IgD-negative memory B cell (primary cell): ENCODE data around the gene SCAMP5. TPM values are rescaled to one million over a fixed set of nuclear protein-coding genes. Genes with fewer than 3 reads are reported as not detected.

Experiments
- H3K27ac Mint-ChIP-seq, 3 donors: one replicate each; pipeline ENCODE4 v1.8.0; 2020 to 2022; ENCODE audit warnings: mild to moderate bottlenecking in 3 of 3, mixed read lengths in 3 of 3, moderate library complexity in 1 of 3
- H3K27me3 Mint-ChIP-seq: one replicate; pipeline ENCODE4 v1.8.0; 2021; ENCODE audit warnings: mixed read lengths
- H3K36me3 Mint-ChIP-seq: one replicate; pipeline ENCODE4 v1.8.0; 2020; ENCODE audit warnings: mild to moderate bottlenecking, mixed read lengths
- H3K4me1 Mint-ChIP-seq, 3 donors: one replicate each; pipeline ENCODE4 v1.8.0; 2020 to 2022; ENCODE audit warnings: mixed read lengths in 3 of 3, mild to moderate bottlenecking in 1 of 3
- H3K4me3 Mint-ChIP-seq, 4 donors: one replicate each; pipeline ENCODE4 v1.8.0; 2020 to 2022; ENCODE audit warnings: mild to moderate bottlenecking in 4 of 4, mixed read lengths in 4 of 4, moderate library complexity in 3 of 4
- H3K9me3 Mint-ChIP-seq, 3 donors: one replicate each; pipeline ENCODE4 v1.8.0; 2020 to 2021; ENCODE audit warnings: mixed read lengths in 3 of 3, mild to moderate bottlenecking in 1 of 3
- polyA plus RNA-seq: library from polyadenylated mRNA; unstranded; fragments of 300-500 nt; fragmentation: Illumina TruSeq; gene quantifications from one replicate; pipeline ENCODE4 v1.2.3, GENCODE V29; 2021

Gene SCAMP5
- polyA plus RNA-seq, 1 donor from 2014 or later = 0.24 TPM

DNA sequence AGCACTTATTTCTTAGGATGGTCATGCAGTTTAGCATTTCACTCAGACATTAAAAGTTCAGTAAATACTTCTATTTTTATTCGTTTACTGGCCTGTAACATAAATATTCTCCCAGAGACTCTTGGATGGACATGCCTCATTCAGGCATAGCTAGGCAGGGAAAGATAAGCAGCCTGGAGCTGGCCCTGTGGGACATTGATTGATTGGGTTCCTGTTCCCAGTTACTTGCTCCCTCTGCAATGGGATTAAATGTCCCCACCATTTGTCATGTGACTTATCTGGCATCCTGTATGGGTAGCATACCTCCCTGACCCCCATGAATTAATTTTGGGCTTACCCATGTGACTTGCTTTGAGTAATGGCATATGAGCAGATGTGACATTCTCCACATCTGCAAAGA, 2.7 kb upstream of the SCAMP5 start:
- Mint-ChIP-seq H3K27ac (no peak overlapping the region), H3K4me1 (peaks cover 5 to 15% (median 8%) of the 10 kb centered on the region in 3 donors), H3K36me3 (no peaks in the 10 kb centered on the region), H3K27me3 (peaks cover 27% of the 10 kb centered on the region), H3K4me3 (no peak overlapping the region), H3K9me3 (peaks cover 0 to 4% (median 0%) of the 10 kb centered on the region in 3 donors)

DNA sequence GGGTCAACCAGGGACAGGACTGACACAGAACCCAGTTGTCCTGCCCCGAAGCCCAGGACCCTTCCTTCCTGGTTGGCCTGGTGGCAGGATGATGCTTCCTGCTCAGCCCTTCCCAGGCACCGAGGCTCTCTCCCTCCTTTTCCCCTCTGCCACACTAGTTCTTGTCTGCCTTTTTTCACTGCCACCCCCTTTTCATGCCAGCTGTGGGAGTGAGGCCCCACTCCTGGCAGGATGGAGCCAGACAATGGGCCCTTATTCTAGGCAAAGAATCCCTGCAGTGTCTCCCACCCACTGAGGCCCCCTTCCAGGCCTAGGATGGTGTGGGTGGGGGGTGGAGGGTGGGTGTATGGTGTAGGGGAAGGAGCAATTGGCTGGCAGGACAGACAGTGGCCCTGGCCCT, 1.1 kb upstream of the SCAMP5 start:
- H3K27ac Mint-ChIP-seq = no peak overlapping the region
- H3K4me1 Mint-ChIP-seq = peaks cover 5 to 16% (median 8%) of the 10 kb centered on the region in 3 donors
- peaks cover 0 to 7% (median 0%) of the 10 kb centered on the region in 3 donors for H3K9me3 Mint-ChIP-seq
- H3K27me3 Mint-ChIP-seq = peaks cover 39% of the 10 kb centered on the region
- H3K4me3 Mint-ChIP-seq = no peak overlapping the region
- no peaks in the 10 kb centered on the region for H3K36me3 Mint-ChIP-seq

DNA sequence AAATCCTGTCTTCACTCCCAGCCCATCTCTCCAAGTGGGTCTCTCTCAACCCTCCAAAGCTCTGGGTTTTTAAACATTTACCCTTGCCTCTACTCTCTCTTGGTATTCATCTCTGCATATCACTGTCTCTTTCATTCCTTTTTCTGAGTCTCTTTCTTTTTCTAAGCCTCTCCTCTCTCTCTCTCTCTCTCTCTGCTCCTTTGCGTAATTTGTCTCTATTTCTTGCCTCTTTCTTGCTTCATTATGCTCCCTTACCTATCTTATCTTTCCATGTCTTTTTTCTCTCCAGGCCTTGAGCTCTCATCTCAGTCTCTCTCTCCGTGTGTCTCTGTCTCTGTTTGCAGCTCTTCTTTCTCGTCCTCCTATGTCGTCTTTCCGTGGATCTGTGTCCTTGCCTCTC, 678 bp upstream of the SCAMP5 start:
- Mint-ChIP-seq H3K27ac (peak overlapping the region; percentile 3 to 29 (median 10)), H3K36me3 (no peaks in the 10 kb centered on the region), H3K4me3 (peak overlapping the region in 3 of 4 donors; percentile 7 to 86 (median 53)), H3K27me3 (peaks cover 39% of the 10 kb centered on the region), H3K9me3 (peaks cover 0 to 7% (median 0%) of the 10 kb centered on the region in 3 donors), H3K4me1 (peaks cover 5 to 16% (median 8%) of the 10 kb centered on the region in 3 donors)

DNA sequence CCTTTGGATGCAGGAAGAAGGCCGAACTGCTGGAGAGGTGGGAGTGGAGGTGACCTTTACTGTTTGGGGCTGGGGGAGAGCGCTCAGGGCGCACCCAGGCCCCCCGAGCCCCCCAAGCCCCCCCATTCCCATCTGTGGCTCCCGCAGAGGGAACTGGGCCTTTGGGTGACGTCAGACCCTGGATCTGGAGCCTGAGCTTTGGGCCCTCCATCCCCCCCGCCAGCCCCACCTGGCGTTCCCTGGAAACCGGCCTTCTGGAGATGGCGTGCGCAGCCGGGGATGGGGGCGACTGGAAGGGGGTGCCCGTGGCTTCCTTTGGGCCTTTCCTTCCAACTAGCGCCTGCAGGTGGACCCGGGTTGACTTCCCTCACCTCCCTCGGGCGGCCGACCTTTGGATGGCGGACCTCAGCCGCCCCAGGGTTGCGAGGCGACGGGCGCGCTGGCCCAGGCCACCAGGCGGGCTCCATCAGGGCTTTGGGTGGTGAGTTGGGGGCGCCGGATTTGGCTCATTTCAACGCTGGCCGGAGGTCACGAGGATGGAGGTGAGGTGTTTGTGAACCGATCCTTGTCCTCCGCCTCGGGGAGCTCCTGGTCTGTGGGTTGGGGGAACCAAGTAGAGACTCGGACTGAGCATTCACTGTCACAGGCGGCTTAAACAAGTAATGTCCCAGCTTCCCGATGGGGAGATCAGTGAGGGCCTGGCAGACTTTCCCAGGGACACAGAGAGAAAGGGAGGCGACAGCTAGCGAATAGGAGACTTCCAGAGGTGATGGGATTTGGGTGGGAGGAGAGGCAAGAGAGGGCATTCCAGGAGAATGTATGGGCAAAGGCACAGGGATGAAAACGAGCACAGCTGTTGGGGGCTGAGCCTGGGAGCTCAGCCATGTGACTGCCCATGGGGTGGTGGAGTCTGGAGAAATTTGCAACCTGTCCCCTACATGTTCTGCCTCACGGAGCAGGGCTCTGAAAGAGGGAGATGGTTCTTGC, 709 bp downstream of the SCAMP5 start:
- H3K27me3 Mint-ChIP-seq = peaks cover 44% of the 10 kb centered on the region
- H3K27ac Mint-ChIP-seq = no peak overlapping the region
- H3K4me1 Mint-ChIP-seq = peaks cover 6 to 11% (median 6%) of the 10 kb centered on the region in 3 donors
- no peaks in the 10 kb centered on the region for H3K36me3 Mint-ChIP-seq
- peak overlapping the region; percentile 34 to 88 (median 52) for H3K4me3 Mint-ChIP-seq
- peaks cover 0 to 8% (median 0%) of the 10 kb centered on the region in 3 donors for H3K9me3 Mint-ChIP-seq

DNA sequence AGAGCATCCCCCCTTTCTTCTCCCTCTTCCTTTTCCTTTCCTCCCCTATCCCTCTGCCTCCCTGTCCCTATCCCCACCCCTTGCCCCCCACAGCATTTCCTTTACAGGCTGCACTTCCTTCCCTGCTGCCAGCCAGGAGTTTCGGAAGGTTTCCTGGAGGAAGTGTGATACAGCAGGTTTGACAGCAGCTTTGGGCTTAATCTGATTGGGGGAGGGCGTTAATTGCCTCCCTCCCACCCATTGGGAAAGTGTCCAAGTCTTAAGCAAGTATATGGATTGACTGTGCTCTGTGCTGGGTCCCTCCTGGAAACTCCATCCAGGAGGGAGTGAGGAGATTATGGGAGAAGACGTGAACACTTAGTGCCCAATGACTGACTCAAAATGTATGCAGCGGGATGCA, 1.8 kb downstream of the SCAMP5 start:
- H3K4me1 Mint-ChIP-seq = peaks cover 6 to 11% (median 6%) of the 10 kb centered on the region in 3 donors
- H3K9me3 Mint-ChIP-seq = peaks cover 0 to 8% (median 0%) of the 10 kb centered on the region in 3 donors
- H3K27me3 Mint-ChIP-seq = peaks cover 44% of the 10 kb centered on the region
- H3K4me3 Mint-ChIP-seq = no peak overlapping the region
- H3K27ac Mint-ChIP-seq = peak overlapping the region in 1 of 3 donors; percentile 6
- no peaks in the 10 kb centered on the region for H3K36me3 Mint-ChIP-seq

DNA sequence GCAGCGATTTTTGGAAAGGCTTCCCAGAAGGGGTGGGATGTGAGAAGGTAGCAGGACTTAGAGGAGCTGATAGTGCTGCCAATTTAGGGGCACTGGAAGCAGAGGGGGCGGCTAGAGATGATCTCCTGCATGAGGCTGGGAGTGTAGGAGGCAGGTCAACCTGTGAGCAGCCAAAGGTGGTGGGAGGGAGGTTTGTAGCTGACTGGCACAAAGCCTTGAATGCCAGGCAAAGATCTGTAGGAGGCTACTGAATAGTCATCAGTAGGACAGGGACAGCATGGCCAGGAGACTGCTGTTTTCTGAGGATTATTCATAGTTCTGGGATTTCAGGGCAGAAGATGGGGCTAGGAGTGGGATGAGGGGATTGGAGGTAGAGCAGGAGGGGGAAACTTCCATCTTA, 2.2 kb downstream of the SCAMP5 start:
- Mint-ChIP-seq H3K4me1 (peaks cover 6 to 14% (median 6%) of the 10 kb centered on the region in 3 donors), H3K27me3 (peaks cover 44% of the 10 kb centered on the region), H3K36me3 (no peaks in the 10 kb centered on the region), H3K4me3 (peak overlapping the region in 2 of 4 donors; percentile 1 to 17), H3K9me3 (peaks cover 0 to 8% (median 0%) of the 10 kb centered on the region in 3 donors), H3K27ac (peak overlapping the region in 1 of 3 donors; percentile 6)

DNA sequence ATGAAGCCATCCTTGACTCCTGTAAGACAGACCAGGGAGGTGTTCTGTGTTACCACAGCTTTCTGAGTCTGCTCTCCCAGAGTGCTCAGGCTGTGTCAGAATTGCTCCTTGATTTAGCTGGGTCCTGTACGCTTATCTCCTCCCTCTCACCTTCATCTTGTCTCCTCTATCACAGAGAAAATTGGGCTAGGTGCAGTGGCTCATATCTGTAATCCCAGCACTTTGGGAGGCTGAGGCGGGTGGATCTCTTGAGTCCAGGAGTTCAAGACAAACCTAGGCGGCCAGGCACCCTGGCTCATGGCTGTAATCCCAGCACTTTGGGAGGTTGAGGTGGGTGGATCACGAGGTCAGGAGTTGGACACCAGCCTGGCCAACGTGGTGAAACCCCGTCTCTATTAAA, 5.9 kb downstream of the SCAMP5 start:
- no peaks in the 10 kb centered on the region for H3K36me3 Mint-ChIP-seq

DNA sequence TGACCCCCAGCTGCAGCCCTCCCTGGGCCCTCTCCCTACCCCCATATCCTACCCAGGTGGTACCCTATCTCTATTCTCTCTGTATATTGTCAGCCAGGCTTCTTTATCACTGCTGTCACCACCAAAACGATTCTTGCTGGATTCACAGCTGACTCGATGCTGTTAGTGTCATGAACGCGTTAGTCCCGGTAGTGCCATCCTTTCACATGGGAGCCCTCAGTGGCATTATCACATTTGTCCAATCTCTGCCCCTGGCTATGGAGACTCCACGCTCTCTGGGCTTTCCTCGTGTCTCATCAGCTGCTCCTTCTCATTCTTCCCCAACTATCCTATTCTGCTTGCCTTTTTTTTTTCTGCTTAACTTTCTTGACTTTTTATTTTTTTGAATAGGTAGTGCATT, 7.0 kb downstream of the SCAMP5 start:
- Mint-ChIP-seq H3K27me3 (peaks cover 42% of the 10 kb centered on the region), H3K4me3 (no peak overlapping the region), H3K4me1 (peaks cover 5 to 7% (median 6%) of the 10 kb centered on the region in 3 donors), H3K27ac (no peak overlapping the region), H3K36me3 (no peaks in the 10 kb centered on the region), H3K9me3 (peaks cover 0 to 6% (median 0%) of the 10 kb centered on the region in 3 donors)

More for the DNA sequence above, 5.9 kb downstream of the SCAMP5 start:
- Mint-ChIP-seq H3K4me1 (peaks cover 3 to 14% (median 3%) of the 10 kb centered on the region in 3 donors), H3K27ac (no peak overlapping the region), H3K4me3 (no peak overlapping the region), H3K27me3 (peaks cover 43% of the 10 kb centered on the region), H3K9me3 (peaks cover 0 to 6% (median 0%) of the 10 kb centered on the region in 3 donors)

DNA sequence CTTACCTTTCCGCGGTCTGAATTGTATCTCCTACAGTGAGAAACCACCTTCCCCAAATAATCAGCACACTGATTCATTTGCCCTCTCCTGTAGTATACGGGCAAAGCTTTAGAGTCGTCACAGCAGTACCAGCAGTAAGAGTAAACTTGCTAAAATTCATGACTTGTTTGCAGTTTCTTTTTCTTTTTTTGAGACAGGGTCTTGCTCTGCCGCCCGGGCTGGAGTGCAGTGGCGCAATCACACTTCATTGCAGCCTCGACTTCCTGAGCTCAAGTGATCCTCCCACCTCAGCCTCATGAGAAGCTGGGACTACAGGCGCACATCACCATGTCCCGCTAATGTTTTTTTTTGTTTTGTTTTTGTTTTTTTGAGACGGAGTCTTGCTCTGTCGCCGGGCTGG, 11.9 kb downstream of the SCAMP5 start:
- Mint-ChIP-seq H3K4me3 (peak overlapping the region; percentile 13 to 80 (median 57)), H3K27me3 (peaks cover 27% of the 10 kb centered on the region), H3K4me1 (peaks cover 19 to 32% (median 27%) of the 10 kb centered on the region in 3 donors), H3K36me3 (no peaks in the 10 kb centered on the region), H3K27ac (peak overlapping the region in 2 of 3 donors; percentile 37 to 46), H3K9me3 (no peaks in the 10 kb centered on the region)

DNA sequence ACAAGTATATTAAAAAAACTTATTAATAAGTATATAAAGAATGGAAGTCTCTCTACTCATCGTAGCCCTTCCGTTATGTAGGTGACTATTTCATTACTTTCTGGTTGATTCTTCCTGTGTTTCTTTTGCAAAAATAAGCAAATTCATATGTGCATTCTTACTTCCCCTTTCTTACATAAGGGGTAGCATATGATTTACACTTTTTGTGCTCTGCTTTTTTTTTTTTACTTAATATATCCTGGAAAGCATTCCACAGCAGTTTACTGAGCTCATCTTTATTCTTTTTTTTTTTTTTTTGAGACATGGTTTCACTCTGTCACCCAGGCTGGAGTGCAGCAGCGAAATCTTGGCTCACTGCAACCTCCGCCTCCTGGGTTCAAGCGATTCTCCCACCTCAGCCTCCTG, 12.9 kb downstream of the SCAMP5 start:
- Mint-ChIP-seq H3K4me3 (peak overlapping the region; percentile 13 to 88 (median 68)), H3K9me3 (no peaks in the 10 kb centered on the region), H3K36me3 (no peaks in the 10 kb centered on the region), H3K27me3 (peaks cover 30% of the 10 kb centered on the region), H3K27ac (peak overlapping the region; percentile 45 to 89 (median 46)), H3K4me1 (peaks cover 19 to 32% (median 23%) of the 10 kb centered on the region in 3 donors)

DNA sequence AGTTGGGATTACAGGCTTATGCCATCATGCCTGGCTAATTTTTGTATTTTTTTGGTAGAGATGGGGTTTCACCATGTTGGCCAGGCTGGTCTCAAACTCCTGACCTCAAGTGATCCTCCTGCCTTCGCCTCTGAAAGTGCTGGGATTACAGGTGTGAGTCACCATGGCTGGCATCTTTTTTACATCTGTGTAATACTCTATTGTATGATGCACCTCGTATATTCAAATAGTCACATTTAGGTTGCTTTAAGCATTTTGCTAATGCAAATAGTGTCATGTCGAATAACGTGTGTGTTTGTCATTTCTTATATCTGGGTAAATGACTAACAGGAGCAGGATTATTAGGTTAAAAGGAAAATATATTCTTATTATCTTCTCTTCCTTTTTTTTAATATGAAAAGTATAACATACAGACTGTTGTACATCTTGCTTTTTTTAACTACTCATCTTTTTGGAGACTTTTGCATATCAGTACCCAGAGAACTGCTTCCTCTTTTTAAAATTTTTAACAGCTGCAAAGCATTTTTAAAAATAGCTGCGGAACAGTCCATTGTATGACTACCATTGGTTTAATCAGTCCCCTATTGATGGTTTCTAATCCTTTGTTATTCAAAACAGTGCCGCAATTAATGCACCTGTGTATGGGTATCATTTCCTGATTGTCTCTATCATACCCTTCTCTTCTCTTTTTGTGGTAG, 13.4 kb downstream of the SCAMP5 start:
- H3K27ac Mint-ChIP-seq = peak overlapping the region; percentile 45 to 89 (median 46)
- H3K36me3 Mint-ChIP-seq = no peaks in the 10 kb centered on the region
- peak overlapping the region; percentile 13 to 88 (median 59) for H3K4me3 Mint-ChIP-seq
- peaks cover 28% of the 10 kb centered on the region for H3K27me3 Mint-ChIP-seq
- no peaks in the 10 kb centered on the region for H3K9me3 Mint-ChIP-seq
- peaks cover 19 to 32% (median 23%) of the 10 kb centered on the region in 3 donors for H3K4me1 Mint-ChIP-seq

DNA sequence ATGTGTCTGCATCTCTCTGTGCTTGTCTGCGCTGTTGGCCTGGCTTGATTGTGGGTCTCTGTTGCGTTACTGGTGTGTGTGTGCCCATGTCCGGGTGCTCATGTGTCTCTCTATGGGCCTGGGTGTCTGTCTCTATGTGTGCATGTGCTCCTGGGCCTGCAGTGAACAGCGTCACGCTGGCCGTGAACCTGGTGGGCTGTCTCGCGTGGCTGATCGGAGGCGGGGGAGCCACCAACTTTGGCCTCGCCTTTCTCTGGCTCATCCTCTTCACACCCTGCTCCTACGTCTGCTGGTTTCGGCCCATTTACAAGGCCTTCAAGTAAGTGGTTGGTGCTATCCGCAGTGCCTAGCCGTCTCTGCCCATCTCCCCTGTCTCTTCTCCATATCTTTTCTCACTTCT, 21.1 kb downstream of the SCAMP5 start:
- H3K9me3 Mint-ChIP-seq = no peaks in the 10 kb centered on the region
- H3K36me3 Mint-ChIP-seq = no peaks in the 10 kb centered on the region
- peaks cover 37% of the 10 kb centered on the region for H3K27me3 Mint-ChIP-seq
- H3K27ac Mint-ChIP-seq = no peak overlapping the region
- no peaks in the 10 kb centered on the region for H3K4me1 Mint-ChIP-seq
- no peak overlapping the region for H3K4me3 Mint-ChIP-seq

DNA sequence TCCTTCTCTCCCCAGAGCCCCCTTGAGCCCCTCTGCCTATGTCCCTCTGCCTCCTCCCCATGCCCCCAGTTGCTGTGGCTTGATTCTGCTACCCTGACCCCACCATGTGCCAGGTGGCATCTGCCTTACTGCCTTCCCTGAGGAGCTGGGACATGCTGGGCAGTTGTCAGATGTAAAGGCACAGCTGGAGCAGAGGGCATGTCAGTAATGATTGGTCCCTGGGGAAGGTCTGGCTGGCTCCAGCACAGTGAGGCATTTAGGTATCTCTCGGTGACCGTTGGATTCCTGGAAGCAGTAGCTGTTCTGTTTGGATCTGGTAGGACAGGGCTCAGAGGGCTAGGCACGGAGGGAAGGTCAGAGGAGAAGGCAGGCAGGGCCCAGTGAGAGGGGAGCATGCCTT, 24.6 kb downstream of the SCAMP5 start:
- H3K4me3 Mint-ChIP-seq = no peak overlapping the region
- H3K36me3 Mint-ChIP-seq = no peaks in the 10 kb centered on the region
- H3K9me3 Mint-ChIP-seq = no peaks in the 10 kb centered on the region
- H3K27me3 Mint-ChIP-seq = peaks cover 26% of the 10 kb centered on the region
- peak overlapping the region in 1 of 3 donors; percentile 63 for H3K27ac Mint-ChIP-seq
- peaks cover 6 to 12% (median 9%) of the 10 kb centered on the region in 3 donors for H3K4me1 Mint-ChIP-seq

DNA sequence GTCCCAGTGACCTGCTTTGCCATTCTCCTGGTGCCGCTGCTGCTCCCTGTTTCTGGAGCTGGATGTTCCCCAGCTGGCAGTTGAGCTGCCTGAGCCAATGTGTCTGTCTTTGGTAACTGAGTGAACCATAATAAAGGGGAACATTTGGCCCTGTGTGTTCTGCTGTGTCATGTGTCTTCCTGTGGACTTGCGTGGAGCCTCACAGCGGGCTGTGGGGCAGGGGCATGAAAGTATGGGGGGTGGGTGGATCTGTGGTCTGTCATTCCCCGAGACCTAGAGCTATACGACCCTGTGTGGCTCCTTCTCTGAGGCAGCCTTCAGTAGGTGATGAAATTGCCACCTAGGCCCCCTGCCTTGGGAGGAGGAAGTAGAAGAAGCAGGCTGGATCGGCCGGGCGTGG, 26.0 kb downstream of the SCAMP5 start:
- Mint-ChIP-seq H3K4me1 (peaks cover 14 to 18% (median 17%) of the 10 kb centered on the region in 3 donors), H3K27ac (peak overlapping the region in 2 of 3 donors; percentile 7 to 74), H3K4me3 (peak overlapping the region in 2 of 4 donors; percentile 33 to 54), H3K27me3 (peaks cover 19% of the 10 kb centered on the region), H3K9me3 (no peaks in the 10 kb centered on the region), H3K36me3 (no peaks in the 10 kb centered on the region)

DNA sequence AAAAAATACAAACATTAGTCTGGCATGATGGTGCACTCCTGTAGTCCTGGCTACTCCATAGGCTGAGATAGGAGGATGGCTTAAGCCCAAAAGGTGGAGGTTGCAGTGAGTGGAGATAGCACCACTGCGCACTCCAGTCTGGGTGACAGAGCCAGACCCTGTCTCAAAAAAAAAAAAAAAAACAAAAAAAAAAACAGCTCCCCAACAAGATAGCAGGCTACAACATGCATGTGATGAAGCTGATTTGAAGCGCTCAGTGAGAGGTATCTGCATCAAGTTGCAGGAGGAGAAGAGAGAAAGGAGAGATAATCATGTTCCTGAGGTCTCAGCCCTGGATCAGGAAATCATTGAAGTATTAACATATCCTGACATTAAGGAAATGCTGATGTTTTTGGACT, 27.4 kb downstream of the SCAMP5 start:
- H3K4me3 Mint-ChIP-seq = peak overlapping the region in 3 of 4 donors; percentile 88 to 99 (median 95)
- peaks cover 2% of the 10 kb centered on the region for H3K36me3 Mint-ChIP-seq
- peak overlapping the region in 1 of 3 donors; percentile 77 for H3K27ac Mint-ChIP-seq
- H3K9me3 Mint-ChIP-seq = no peaks in the 10 kb centered on the region
- H3K27me3 Mint-ChIP-seq = peaks cover 11% of the 10 kb centered on the region
- peaks cover 14 to 20% (median 18%) of the 10 kb centered on the region in 3 donors for H3K4me1 Mint-ChIP-seq
